Activated CD8-positive, alpha-beta T cell treated with anti-CD3 and anti-CD28 coated beads, Interleukin-2, amount 10 ng/mL, durations not matched to agents 7 days and 5 days (primary cell): ENCODE data around the gene GALNS. TPM values are rescaled to one million over a fixed set of nuclear protein-coding genes. Genes with fewer than 3 reads are reported as not detected.

Source experiments
- total RNA-seq, 2 experiments: library from RNA; stranded (reverse); gene quantifications; one replicate each; pipeline ENCODE4 v1.2.3, GENCODE V29; 2021

The GALNS gene
- total RNA-seq, 2 experiments from 2014 or later, result 31.1 to 33.3 TPM

Other genes starting within 250 kb of the GALNS start
- gene IL17C, start 218.4 kb downstream of the GALNS start, total RNA-seq, result under 1 TPM in 1 of 2 experiments, not detected in 1; 0.37 TPM
- 100 to 1,000 TPM; 568 to 599 TPM for gene CYBA, start 205.9 kb downstream of the GALNS start, total RNA-seq
- 10 to 100 TPM; 86.0 to 96.1 TPM for gene MVD, start 193.9 kb downstream of the GALNS start, total RNA-seq
- gene SNAI3, start 170.4 kb downstream of the GALNS start, total RNA-seq, result 10 to 100 TPM; 13.4 to 14.3 TPM
- gene RNF166, start 150.5 kb downstream of the GALNS start, total RNA-seq, result 100 to 1,000 TPM; 144 to 166 TPM
- 10 to 100 TPM; 27.5 to 29.2 TPM for gene CTU2, start 150.4 kb downstream of the GALNS start, total RNA-seq
- 100 to 1,000 TPM; 226 to 230 TPM for gene PIEZO1, start 71.7 kb downstream of the GALNS start, total RNA-seq
- gene CDT1, start 53.2 kb downstream of the GALNS start, total RNA-seq, result 100 to 1,000 TPM; 126 to 132 TPM
- gene APRT, start 45.0 kb downstream of the GALNS start, total RNA-seq, result 100 to 1,000 TPM; 140 to 141 TPM
- 10 to 100 TPM; 61.2 to 65.3 TPM for gene TRAPPC2L, start 180 bp upstream of the GALNS start, total RNA-seq
- gene PABPN1L, start 9.7 kb upstream of the GALNS start, total RNA-seq, result not detected
- not detected for gene CBFA2T3, start 120.3 kb upstream of the GALNS start, total RNA-seq
- gene ACSF3, start 236.9 kb upstream of the GALNS start, total RNA-seq, result 10 to 100 TPM; 38.6 to 45.1 TPM